Myocyte (in vitro differentiated cells): Measurements from ENCODE around the gene TBX2. TPM values are rescaled to one million over a fixed set of nuclear protein-coding genes. Genes with fewer than 3 reads are reported as not detected.
"Not testable (repeated sequence)": the region's sequence is repeated elsewhere in the genome, so short reads cannot be mapped to it uniquely, and the experiment has no call there.

Source experiments
- DNase-seq: peaks from one replicate; pipeline ENCODE4 v3.0.0-alpha.2; 2012; ENCODE audit warnings: low read depth
- total RNA-seq: library from RNA; depleted of rRNA; stranded (reverse); fragments of >200 nt; gene quantifications from 2 replicates; pipeline ENCODE4 v1.2.3, GENCODE V29; 2014

Gene TBX2
- total RNA-seq, 1 donor from 2014 or later: 7.7 TPM

- no peak for DNase-seq
These were observed 27.1 kb downstream of the TBX2 start for GRCh38 chr17:61426482-61427304.

- DNase-seq: no peak
These were observed 27.9 kb downstream of the TBX2 start for GRCh38 chr17:61427567-61427966.

- DNase-seq: no peak
These were observed 29.6 kb downstream of the TBX2 start for GRCh38 chr17:61429274-61429673.

GRCh38 chr17:61429831-61430230 lies 30.2 kb downstream of the TBX2 start:
- not testable (repeated sequence) for DNase-seq

GRCh38 chr17:61431594-61432311 lies 32.1 kb downstream of the TBX2 start:
- DNase-seq: no peak

- DNase-seq: no peak
These were observed 36.6 kb downstream of the TBX2 start for GRCh38 chr17:61436273-61436672.

- no peak for DNase-seq
These were observed 37.5 kb downstream of the TBX2 start for GRCh38 chr17:61436995-61437704.

GRCh38 chr17:61440697-61441096 lies 41.1 kb downstream of the TBX2 start:
- no peak for DNase-seq

GRCh38 chr17:61441507-61441906 lies 41.9 kb downstream of the TBX2 start:
- not testable (repeated sequence) for DNase-seq

- no peak for DNase-seq
These were observed 42.6 kb downstream of the TBX2 start for GRCh38 chr17:61442136-61442775.

GRCh38 chr17:61442878-61443474 lies 43.3 kb downstream of the TBX2 start:
- no peak for DNase-seq

- no peak for DNase-seq
These were observed 43.8 kb downstream of the TBX2 start for GRCh38 chr17:61443475-61443882.

- DNase-seq: no peak
These were observed 44.4 kb downstream of the TBX2 start for GRCh38 chr17:61444075-61444474.

- no peak for DNase-seq
These were observed 45.2 kb downstream of the TBX2 start for GRCh38 chr17:61444831-61445230.

GRCh38 chr17:61447358-61447757 lies 47.7 kb downstream of the TBX2 start:
- no peak for DNase-seq

- no peak for DNase-seq
These were observed 48.4 kb downstream of the TBX2 start for GRCh38 chr17:61448042-61448441.

- not testable (repeated sequence) for DNase-seq
These were observed 49.5 kb downstream of the TBX2 start for GRCh38 chr17:61449140-61449539.

- DNase-seq: no peak
These were observed 50.3 kb downstream of the TBX2 start for GRCh38 chr17:61449707-61450640.

- DNase-seq: no peak
These were observed 51.2 kb downstream of the TBX2 start for GRCh38 chr17:61450641-61451537.
